Esophagus squamous epithelium (tissue), 5 donors: Measurements from ENCODE around the gene TANGO2. TPM values are rescaled to one million over a fixed set of nuclear protein-coding genes. Genes with fewer than 3 reads are reported as not detected.

Experiments
- DNase-seq: peaks from one replicate; lab custom pipeline; 2025; lab: John Stamatoyannopoulos, UW
- H3K27ac ChIP-seq, 4 donors: fragments of 200-600 bp; sonication (generic); one replicate each; pipeline ENCODE4 v1.5.1; 2016 to 2019; ENCODE audit warnings: mild to moderate bottlenecking in 1 of 4
- H3K27me3 ChIP-seq, 4 donors: fragments of 200-600 bp; sonication (generic); 1 replicate in 3 of 4; 2 replicates in 1 of 4; pipeline versions ENCODE4 v1.5.1 to v1.6.0; 2017 to 2021; ENCODE audit warnings: antibody characterized with exemption in 1 of 4
- H3K36me3 ChIP-seq, 3 donors: fragments of 200-600 bp; sonication (generic); one replicate each; pipeline ENCODE4 v1.5.1; 2016 to 2019
- H3K4me1 ChIP-seq, 3 donors: fragments of 200-600 bp; sonication (generic); one replicate each; pipeline ENCODE4 v1.5.1; 2017 to 2019
- H3K4me3 ChIP-seq, 4 donors: fragments of 200-600 bp; sonication (generic); 1 replicate in 3 of 4; 2 replicates in 1 of 4; pipeline ENCODE4 v1.5.1; 2016 to 2019; ENCODE audit warnings: mild to moderate bottlenecking in 2 of 4, moderate library complexity in 1 of 4
- H3K9me3 ChIP-seq, 3 donors: fragments of 200-600 bp; sonication (generic); one replicate each; pipeline ENCODE4 v1.5.1; 2016 to 2019
- POLR2A ChIP-seq, 4 donors: fragments of 450-650 bp; IDR thresholded peaks; one replicate each; pipeline ENCODE4 v1.6.1; 2017; ENCODE audit warnings: antibody characterized with exemption in 4 of 4, mild to moderate bottlenecking in 4 of 4, moderate library complexity in 3 of 4
- WGBS, 2 donors: methylation state at CpG; one replicate each; pipeline ENCODE4 v1.1.5; 2018; 5-methylcytosine and 5-hydroxymethylcytosine counted together
- intact Hi-C: fragments of 100-400 bp; cut with DNase I; formaldehyde crosslinking; loops from one replicate; pipeline ENCODE4 v1.15.0; 2022
- total RNA-seq, 4 donors: library from RNA; depleted of rRNA; stranded (reverse); fragments of >200 nt; gene quantifications; one replicate each; pipeline ENCODE4 v1.1.0, GENCODE V29; 2016
- TF ChIP-seq, protein P1 (sequence below), 6 experiments: fragments of 450-650 bp in 4 of 6; fragments of 200-600 bp in 2 of 6; sonication (generic) in 2 of 6; IDR thresholded peaks; one replicate each; pipeline ENCODE4 v1.5.1; 2016 to 2019; ENCODE audit warnings: antibody characterized with exemption in 6 of 6, mild to moderate bottlenecking in 4 of 6, moderate library complexity in 4 of 6
- donor health status: DM: yes; HTN: yes; CAD: no.

Gene TANGO2
- total RNA-seq, 4 donors from 2014 or later: 14.0 to 28.2 (median 17.6) TPM

DNA sequence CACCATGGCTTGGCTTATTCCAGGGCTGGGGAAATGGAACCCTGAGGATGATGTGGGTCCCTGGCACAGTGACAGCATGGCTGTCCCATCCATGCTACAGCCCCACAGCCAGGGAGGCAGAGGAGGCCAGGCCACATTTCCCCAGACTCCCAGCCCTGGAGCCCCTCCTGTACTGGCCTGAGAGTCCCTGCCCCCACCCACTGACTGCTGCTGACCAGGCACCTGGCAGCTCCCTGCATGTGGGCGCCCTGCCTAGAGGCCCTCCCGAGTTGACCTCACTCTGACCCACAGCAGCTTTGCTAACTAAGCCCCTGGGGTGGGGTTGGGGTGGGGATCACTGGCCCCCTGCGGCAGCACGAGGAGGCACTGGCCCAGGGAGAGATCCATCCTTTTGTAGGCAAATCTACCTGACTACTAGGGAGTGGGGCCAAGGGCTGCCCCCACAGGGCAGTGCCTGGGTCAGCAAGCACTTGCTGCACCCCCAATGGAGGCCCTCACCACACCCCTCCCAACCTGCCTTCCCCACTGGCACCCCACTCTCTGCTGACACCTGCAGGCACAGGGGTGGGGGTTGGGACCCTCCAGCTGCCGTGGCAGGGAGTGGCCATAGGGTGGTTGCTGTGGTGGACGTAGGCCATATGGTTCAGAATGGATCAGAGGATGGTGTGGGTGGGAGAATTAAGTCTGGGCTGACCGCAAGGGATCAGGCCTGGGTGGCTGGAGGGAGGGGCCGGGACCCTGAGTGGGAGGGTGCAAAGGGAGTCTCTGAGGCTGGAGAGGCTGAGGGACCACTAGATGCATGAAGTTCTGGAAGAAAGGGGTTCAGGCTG lies 21.7 kb upstream of the TANGO2 start:
- intact Hi-C loops: no loop called here
- Histone ChIP-seq H3K36me3 (no peaks in the 10 kb centered on the region), H3K9me3 (peaks cover 0 to 5% (median 0%) of the 10 kb centered on the region in 3 donors), H3K4me1 (peaks cover 0 to 25% (median 13%) of the 10 kb centered on the region in 3 donors), H3K4me3 (no peak overlapping the region), H3K27ac (no peak overlapping the region), H3K27me3 (no peaks in the 10 kb centered on the region)
- WGBS, 2 donors: 77 to 94% methylated on average over 2 to 6 of the region's 8 CpGs
- TF ChIP-seq POLR2A (IDR thresholded peaks at IDR 0.05): no peak
- TF ChIP-seq, protein P1, sequence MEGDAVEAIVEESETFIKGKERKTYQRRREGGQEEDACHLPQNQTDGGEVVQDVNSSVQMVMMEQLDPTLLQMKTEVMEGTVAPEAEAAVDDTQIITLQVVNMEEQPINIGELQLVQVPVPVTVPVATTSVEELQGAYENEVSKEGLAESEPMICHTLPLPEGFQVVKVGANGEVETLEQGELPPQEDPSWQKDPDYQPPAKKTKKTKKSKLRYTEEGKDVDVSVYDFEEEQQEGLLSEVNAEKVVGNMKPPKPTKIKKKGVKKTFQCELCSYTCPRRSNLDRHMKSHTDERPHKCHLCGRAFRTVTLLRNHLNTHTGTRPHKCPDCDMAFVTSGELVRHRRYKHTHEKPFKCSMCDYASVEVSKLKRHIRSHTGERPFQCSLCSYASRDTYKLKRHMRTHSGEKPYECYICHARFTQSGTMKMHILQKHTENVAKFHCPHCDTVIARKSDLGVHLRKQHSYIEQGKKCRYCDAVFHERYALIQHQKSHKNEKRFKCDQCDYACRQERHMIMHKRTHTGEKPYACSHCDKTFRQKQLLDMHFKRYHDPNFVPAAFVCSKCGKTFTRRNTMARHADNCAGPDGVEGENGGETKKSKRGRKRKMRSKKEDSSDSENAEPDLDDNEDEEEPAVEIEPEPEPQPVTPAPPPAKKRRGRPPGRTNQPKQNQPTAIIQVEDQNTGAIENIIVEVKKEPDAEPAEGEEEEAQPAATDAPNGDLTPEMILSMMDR (IDR thresholded peaks at IDR 0.05): no peak
- DNase-seq: no peak

DNA sequence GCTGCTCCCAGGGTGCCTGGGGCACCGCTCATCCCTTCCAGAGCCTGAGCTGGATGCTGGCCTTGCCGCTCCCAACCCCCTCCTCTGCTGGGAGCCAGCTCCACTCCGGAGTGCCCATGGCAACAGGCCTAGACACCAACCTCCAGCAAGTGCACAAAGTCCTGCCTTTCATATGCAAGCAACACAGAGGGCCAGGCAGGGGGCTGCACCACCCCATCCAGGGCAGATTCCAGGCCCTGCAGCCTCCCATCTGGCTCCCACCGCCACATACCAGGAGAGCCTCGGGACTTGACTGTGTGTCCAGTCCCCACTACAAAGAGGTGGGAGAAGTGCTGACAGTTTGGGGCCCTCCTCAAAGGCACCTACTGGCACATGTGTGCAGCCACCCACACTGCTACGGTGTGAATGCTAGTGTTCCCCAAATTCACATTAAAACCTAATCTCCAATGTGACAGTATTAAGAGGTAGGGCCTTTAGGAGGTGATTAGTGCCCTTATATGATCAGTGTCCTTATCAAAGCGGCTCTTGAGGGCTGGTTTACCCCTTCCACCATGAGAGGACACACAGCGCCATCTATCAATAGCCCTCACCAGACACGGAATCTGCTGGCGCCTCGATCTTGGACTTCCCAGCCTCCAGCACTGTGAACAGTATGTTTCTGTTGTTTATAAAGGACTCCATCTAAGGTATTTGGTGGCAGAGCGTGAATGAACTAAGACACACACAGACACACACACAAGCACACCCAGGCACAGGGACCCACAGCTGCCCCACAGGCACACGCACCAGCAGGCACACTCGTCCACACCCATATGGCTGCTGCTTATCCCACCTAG lies 20.4 kb upstream of the TANGO2 start:
- Histone ChIP-seq H3K27me3 (no peaks in the 10 kb centered on the region), H3K27ac (no peak overlapping the region), H3K4me1 (peaks cover 0 to 18% (median 13%) of the 10 kb centered on the region in 3 donors), H3K36me3 (no peaks in the 10 kb centered on the region), H3K4me3 (no peak overlapping the region), H3K9me3 (peaks cover 0 to 5% (median 0%) of the 10 kb centered on the region in 3 donors)
- DNase-seq: no peak
- 72 to 82% methylated on average over 5 to 8 of the region's 14 CpGs for WGBS, 2 donors
- TF ChIP-seq POLR2A (IDR thresholded peaks at IDR 0.05): no peak
- TF ChIP-seq, protein P1 (IDR thresholded peaks at IDR 0.05): no peak
- intact Hi-C loops: no loop called here

DNA sequence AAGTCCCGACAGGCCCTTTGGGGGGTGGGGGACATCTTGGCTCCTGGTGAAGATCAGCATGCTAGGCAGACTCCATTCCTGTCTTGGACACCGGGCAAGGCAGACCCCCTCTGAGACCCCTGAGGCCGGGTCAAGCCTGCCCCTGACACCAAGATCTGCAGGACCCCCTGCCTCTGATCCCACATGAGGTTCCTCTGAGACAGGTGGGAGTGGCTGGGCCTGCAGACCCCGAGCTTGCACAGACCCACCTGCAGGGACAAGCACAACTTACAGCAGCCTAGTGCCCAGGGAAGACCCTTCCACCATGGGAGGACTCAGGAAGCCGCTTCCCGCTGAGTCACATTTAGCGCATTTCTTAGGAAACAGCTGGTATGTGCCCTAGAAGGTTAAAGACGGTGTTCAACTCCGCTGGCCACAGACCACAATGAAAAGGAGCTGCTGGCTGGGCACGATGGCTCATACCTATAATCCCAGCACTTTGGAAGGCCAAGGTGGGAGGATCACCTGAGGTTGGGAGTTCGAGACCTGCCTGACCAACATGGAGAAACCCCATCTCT lies 19.8 kb upstream of the TANGO2 start:
- Histone ChIP-seq H3K36me3 (no peaks in the 10 kb centered on the region), H3K27ac (no peak overlapping the region), H3K4me1 (peaks cover 0 to 12% (median 7%) of the 10 kb centered on the region in 3 donors), H3K27me3 (no peaks in the 10 kb centered on the region), H3K4me3 (no peak overlapping the region), H3K9me3 (peaks cover 0 to 5% (median 0%) of the 10 kb centered on the region in 3 donors)
- DNase-seq: no peak
- WGBS, 2 donors: 61 to 85% methylated on average over 4 to 6 of the region's 11 CpGs
- TF ChIP-seq, protein P1 (IDR thresholded peaks at IDR 0.05): no peak
- no peak for TF ChIP-seq POLR2A (IDR thresholded peaks at IDR 0.05)
- intact Hi-C loops: no loop called here

DNA sequence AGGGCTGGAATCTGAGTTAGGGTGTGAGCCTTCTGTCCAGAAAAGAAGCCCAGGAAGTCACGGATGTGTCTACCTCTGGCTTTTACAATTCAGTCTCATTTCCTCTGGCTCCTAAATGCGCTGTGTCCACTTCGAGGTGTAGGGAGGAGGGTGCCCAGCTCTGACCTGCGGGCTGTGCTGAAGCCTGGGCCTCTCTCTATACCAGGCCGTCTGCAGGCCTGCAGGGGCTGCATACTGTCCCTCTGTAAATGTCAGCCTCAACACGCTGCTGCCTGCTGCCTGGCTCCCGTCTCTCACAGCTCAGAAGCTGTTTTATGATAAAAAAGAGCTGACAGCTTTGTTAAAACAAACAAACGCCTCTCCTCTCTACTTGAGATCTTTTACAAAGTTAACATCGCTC lies 18.8 kb upstream of the TANGO2 start:
- intact Hi-C loops: no loop called here
- no peaks in the 10 kb centered on the region for H3K27me3 ChIP-seq
- DNase-seq: no peak
- TF ChIP-seq POLR2A (IDR thresholded peaks at IDR 0.05): no peak
- TF ChIP-seq, protein P1 (IDR thresholded peaks at IDR 0.05): no peak
- H3K36me3 ChIP-seq: no peaks in the 10 kb centered on the region
- H3K27ac ChIP-seq: no peak overlapping the region
- 74 to 75% methylated on average over 5 to 9 of the region's 9 CpGs for WGBS, 2 donors
- no peak overlapping the region for H3K4me3 ChIP-seq
- peaks cover 0 to 5% (median 0%) of the 10 kb centered on the region in 3 donors for H3K9me3 ChIP-seq
- peaks cover 0 to 12% (median 5%) of the 10 kb centered on the region in 3 donors for H3K4me1 ChIP-seq
